ENCODE data around the gene HOXD8. TPM values are rescaled to one million over a fixed set of nuclear protein-coding genes. Genes with fewer than 3 reads are reported as not detected.

HOXD8 gene
- total and polyA plus RNA-seq, 2 of the 8 experiments (the other 6 are each of a cell fraction or from before 2014, with no cell fraction given): not detected

DNA sequence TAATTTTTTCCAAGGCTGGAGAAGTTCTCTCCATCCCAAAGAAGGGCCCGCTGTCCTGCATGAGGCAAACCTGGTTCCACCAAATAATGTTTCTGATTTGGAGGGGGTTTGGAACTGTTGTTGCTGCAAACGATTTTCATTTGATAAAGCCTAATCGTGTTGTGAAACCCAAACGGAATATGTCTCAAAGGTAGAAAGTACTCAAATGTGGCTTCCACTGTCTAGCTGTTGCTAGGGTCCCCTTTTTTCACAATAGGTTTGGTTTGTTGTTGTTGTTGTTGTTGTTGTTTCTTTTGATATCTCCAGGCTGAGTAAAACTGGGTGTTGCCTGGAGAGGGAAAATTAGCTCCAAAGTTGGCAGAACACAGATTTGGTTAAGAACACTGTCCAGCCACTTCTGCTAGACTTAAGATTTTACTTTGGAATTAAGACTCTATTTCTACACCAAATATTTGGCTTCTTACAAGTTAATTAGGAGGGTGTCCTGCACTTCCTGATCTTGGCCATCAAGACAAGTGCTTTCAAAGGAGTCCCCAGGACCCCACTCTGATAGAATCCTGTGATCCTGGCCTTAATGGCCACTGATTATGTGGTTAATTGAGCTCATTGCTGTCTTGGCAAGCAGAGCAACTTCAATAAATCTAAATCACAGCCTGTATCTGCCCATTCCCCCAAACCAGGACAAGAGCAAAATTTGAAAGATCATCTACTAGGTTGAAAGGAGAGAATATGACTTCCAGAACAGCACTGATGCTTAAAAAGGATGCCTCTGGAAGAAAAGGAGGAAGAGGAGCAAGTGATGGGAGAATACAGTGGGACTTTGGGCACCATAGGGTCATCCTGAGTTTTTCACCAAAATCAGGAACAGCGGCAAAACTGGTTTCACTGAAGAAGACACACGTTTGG lies 40.3 kb upstream of the HOXD8 start:
- H3K4ac ChIP-seq (replicated peaks; ENCODE audit: insufficient read length, low read depth, low read length): no peak overlapping the region

More for the DNA sequence above, 40.3 kb upstream of the HOXD8 start:
- Histone ChIP-seq H2BK12ac (ENCODE audit: low read depth, low read length) (peak overlapping the region; percentile 55; the same call in 1 of the 2 replicates), H3K27ac (ENCODE audit: low read depth, low read length) (no peak overlapping the region), H3K14ac (ENCODE audit: insufficient read length) (no peak overlapping the region), H3K79me2 (ENCODE audit: control insufficient read depth in 1 of 2, insufficient read depth in 2 of 2, low read length in 2 of 2) (no peaks in the 10 kb centered on the region), H4K20me1 (replicated peaks in 1 of 2; ENCODE audit: control insufficient read depth in 1 of 2, insufficient read depth in 2 of 2, low read length in 2 of 2) (peaks cover 19 to 39% of the 10 kb centered on the region in 2 experiments), H3K4me3 (ENCODE audit: extremely low read depth in 1 of 4, insufficient read depth in 2 of 4, low read depth in 3 of 4, low read length in 4 of 4) (no peak overlapping the region), H3K9me3 (ENCODE audit: insufficient read depth in 2 of 2, low read depth in 1 of 2, low read length in 1 of 2) (no peaks in the 10 kb centered on the region; a peak in 1 of 4 replicates), H4K8ac (ENCODE audit: extremely low read depth, insufficient read depth, low read length) (no peak overlapping the region), H3K4me1 (replicated peaks in 1 of 4; ENCODE audit: control insufficient read depth in 3 of 4, insufficient read depth in 4 of 4, low read length in 3 of 4) (peaks cover 0 to 12% (median 10%) of the 10 kb centered on the region in 4 experiments; a peak in 6 of 7 replicates), H3K36me3 (ENCODE audit: control insufficient read depth in 2 of 4, insufficient read depth in 4 of 4, low read length in 3 of 4) (peaks cover 0 to 5% (median 0%) of the 10 kb centered on the region in 4 experiments; a peak in 1 of 8 replicates), H2BK5ac (ENCODE audit: low read depth, low read length) (no peak overlapping the region), H2BK20ac (ENCODE audit: low read length) (no peak overlapping the region), H3K27me3 (replicated peaks in 1 of 4; ENCODE audit: control insufficient read depth in 3 of 4, extremely low read depth in 1 of 4, insufficient read depth in 3 of 4, low read length in 3 of 4) (peaks cover 94 to 100% (median 99%) of the 10 kb centered on the region in 4 experiments), H2AK5ac (ENCODE audit: low read depth, low read length) (no peak overlapping the region), H4K5ac (ENCODE audit: insufficient read length, low read depth, low read length) (no peak overlapping the region), H2BK120ac (replicated peaks; ENCODE audit: low read depth, low read length) (no peak overlapping the region), H3K79me1 (ENCODE audit: low read depth, low read length) (no peaks in the 10 kb centered on the region), H3K18ac (ENCODE audit: extremely low read depth, low read length) (no peak overlapping the region), H3K23ac (ENCODE audit: insufficient read length) (no peak overlapping the region), H4K91ac (replicated peaks; ENCODE audit: insufficient read length, low read length) (no peak overlapping the region), H3K4me2 (ENCODE audit: insufficient read depth in 1 of 2, low read depth in 2 of 2, low read length in 2 of 2) (no peak overlapping the region; a peak in 1 of 4 replicates), H2BK15ac (ENCODE audit: low read length) (0 out of 2 replicates have a peak overlapping the region, but pooled peaks have one; percentile 49), H3K23me2 (ENCODE audit: low read depth, low read length) (peaks cover 2% of the 10 kb centered on the region; the same call in 1 of the 2 replicates), H3K9ac (replicated peaks in 1 of 4; ENCODE audit: extremely low read depth in 1 of 4, low read depth in 3 of 4, low read length in 3 of 4) (no peak overlapping the region), H3K56ac (replicated peaks; ENCODE audit: insufficient read length, low read depth, low read length) (no peak overlapping the region), H2AFZ (ENCODE audit: low read length) (no peak overlapping the region)
- POLR2A ChIA-PET (ENCODE audit: partially characterized antibody): no interaction called here
- DNase-seq (ENCODE audit: low read depth in 1 of 2, low spot score in 2 of 2) (peak in 1 of 2 experiments; percentile 48), FAIRE-seq (peak; percentile 13)
- WGBS, 2 experiments (ENCODE audit: extremely low coverage in 1 of 2, insufficient coverage in 1 of 2, insufficient read length in 1 of 2, insufficient replicate concordance in 2 of 2, low coverage in 1 of 2, low lambda C conversion rate in 2 of 2, missing lambda C conversion rate in 1 of 2): 19% methylated on average over 6 of the region's 6 CpGs; no CpG with 5 or more reads in 1 of the 2 experiments
- CTCF ChIA-PET (ENCODE audit: partially characterized antibody): interaction anchor here (0.9 to 2.7 kb wide), 15 partner anchors 8 to 720 kb away, joined by 3 to 15 read pairs (median 3); no protein-coding TSS in a partner anchor
- TF ChIP-seq RBBP5 (IDR thresholded peaks at IDR 0.05; ENCODE audit: borderline replicate concordance, low read depth, low read length) (no peak), SUZ12 (IDR thresholded peaks at IDR 0.05; ENCODE audit: low read length) (peak; percentile 27; the same call in 1 of the 2 replicates), EZH2 (IDR thresholded peaks at IDR 0.05; ENCODE audit: low read depth, low read length, severe bottlenecking) (peak; percentile 51), CBX8 (IDR thresholded peaks at IDR 0.05; ENCODE audit: borderline replicate concordance, low read depth, low read length) (peak; percentile 73; the same call in 1 of the 2 replicates), NANOG (IDR thresholded peaks at IDR 0.05; ENCODE audit: insufficient read depth, low read depth, low read length, poor library complexity, severe bottlenecking) (no peak)
